Subcutaneous adipose tissue (tissue), 4 donors: ENCODE results near the gene DOCK4. TPM values are rescaled to one million over a fixed set of nuclear protein-coding genes. Genes with fewer than 3 reads are reported as not detected.

ENCODE experiments used
- CTCF ChIP-seq: fragments of 450-650 bp; IDR thresholded peaks from one replicate; pipeline ENCODE4 v1.5.1; 2016; ENCODE audit warnings: low read depth, mild to moderate bottlenecking, control low read depth, antibody characterized with exemption, moderate library complexity
- total RNA-seq, 4 donors: library from RNA; depleted of rRNA; stranded (reverse); fragments of >200 nt; gene quantifications; one replicate each; pipeline ENCODE4 v1.1.0, GENCODE V29; 2016

DOCK4 gene
- total RNA-seq, 4 donors from 2014 or later, result 44.3 to 59.3 (median 52.5) TPM

GRCh38 chr7:111813306-111813705 is 392.9 kb downstream of the DOCK4 start:
- no peak for TF ChIP-seq CTCF

- no peak for TF ChIP-seq CTCF
These were observed 400.0 kb downstream of the DOCK4 start for GRCh38 chr7:111806232-111806631.

GRCh38 chr7:111803015-111803758 is 403.0 kb downstream of the DOCK4 start:
- TF ChIP-seq CTCF, result no peak

- no peak for TF ChIP-seq CTCF
These were observed 403.9 kb downstream of the DOCK4 start for GRCh38 chr7:111802194-111802772.

GRCh38 chr7:111801277-111801676 is 404.9 kb downstream of the DOCK4 start:
- TF ChIP-seq CTCF, result no peak

GRCh38 chr7:111796671-111797070 is 409.5 kb downstream of the DOCK4 start:
- TF ChIP-seq CTCF, result no peak

GRCh38 chr7:111789870-111790269 is 416.3 kb downstream of the DOCK4 start:
- no peak for TF ChIP-seq CTCF
